Activated CD8-positive, alpha-beta T cell treated with anti-CD3 and anti-CD28 coated beads for 36 hours (primary cell): Measurements from ENCODE around the gene KRTAP5-6. TPM values are rescaled to one million over a fixed set of nuclear protein-coding genes. Genes with fewer than 3 reads are reported as not detected.

Source experiments
- ATAC-seq: fragments of 200-7000 bp; cut with Tn5 transposase; one replicate; pipeline ENCODE4 v1.10.0; 2021; ENCODE audit warnings: mild to moderate bottlenecking, moderate library complexity
- CTCF ChIA-PET: fragments of 350-600 bp; sonication (Branson Sonifier 250); formaldehyde crosslinking; loops from one replicate; lab custom pipeline; 2021; ENCODE audit warnings: antibody characterized with exemption; lab: Charles Lee
- POLR2A ChIA-PET: fragments of 350-600 bp; sonication (Branson Sonifier 250); formaldehyde crosslinking; loops from one replicate; lab custom pipeline; 2021; ENCODE audit warnings: antibody characterized with exemption; lab: Charles Lee
- DNase-seq: peaks from one replicate; pipeline ENCODE4 v3.0.0-alpha.2; 2020
- H3K27ac Mint-ChIP-seq: one replicate; pipeline ENCODE4 v1.8.0; 2021; ENCODE audit warnings: mild to moderate bottlenecking, mixed read lengths
- H3K27me3 Mint-ChIP-seq: one replicate; pipeline ENCODE4 v1.8.0; 2021; ENCODE audit warnings: mixed read lengths
- H3K36me3 Mint-ChIP-seq: one replicate; pipeline ENCODE4 v1.8.0; 2021; ENCODE audit warnings: low read depth, mixed read lengths
- H3K4me1 Mint-ChIP-seq: one replicate; pipeline ENCODE4 v1.8.0; 2021; ENCODE audit warnings: low read depth, mixed read lengths
- H3K4me3 Mint-ChIP-seq: one replicate; pipeline ENCODE4 v1.8.0; 2021; ENCODE audit warnings: mild to moderate bottlenecking, moderate library complexity, mixed read lengths
- H3K9me3 Mint-ChIP-seq: one replicate; pipeline ENCODE4 v1.8.0; 2021; ENCODE audit warnings: mixed read lengths
- CTCF ChIP-seq: fragments of 200-600 bp; IDR thresholded peaks from one replicate; pipeline ENCODE4 v1.8.0; 2022; ENCODE audit warnings: antibody characterized with exemption, mild to moderate bottlenecking
- intact Hi-C: fragments of 100-400 bp; cut with micrococcal nuclease; formaldehyde crosslinking; loops from one replicate; pipeline ENCODE4 v1.10.0; 2022
- total RNA-seq, 2 experiments: library from RNA; stranded (reverse); gene quantifications; one replicate each; pipeline ENCODE4 v1.2.3, GENCODE V29; 2021

KRTAP5-6 gene
- total RNA-seq, 2 experiments from 2014 or later: not detected

GRCh38 chr11:1714908-1715885, 18.2 kb downstream of the KRTAP5-6 start:
- ChIA-PET CTCF (interaction anchor here (1.0 to 1.2 kb wide), 2 partner anchors 9 to 22 kb away, joined by 3 read pairs; no protein-coding TSS in a partner anchor), POLR2A (no interaction called here)
- Mint-ChIP-seq H3K9me3 (no peaks in the 10 kb centered on the region), H3K27me3 (no peaks in the 10 kb centered on the region), H3K36me3 (no peaks in the 10 kb centered on the region), H3K4me3 (no peak overlapping the region), H3K4me1 (no peaks in the 10 kb centered on the region), H3K27ac (no peak overlapping the region)
- TF ChIP-seq CTCF: no peak
- ATAC-seq: no peak
- intact Hi-C loops: no loop called here
- no peak for DNase-seq

- no peaks in the 10 kb centered on the region for H3K36me3 Mint-ChIP-seq
- H3K4me1 Mint-ChIP-seq: peaks cover under 1% of the 10 kb centered on the region
- H3K4me3 Mint-ChIP-seq: no peak overlapping the region
- CTCF ChIA-PET: interaction anchor here (0.8 to 1.9 kb wide), 4 partner anchors 17 to 78 kb away, joined by 3 to 7 read pairs (median 3); no protein-coding TSS in a partner anchor
- no peak overlapping the region for H3K27ac Mint-ChIP-seq
- DNase-seq (no peak), ATAC-seq (no peak)
- no peaks in the 10 kb centered on the region for H3K9me3 Mint-ChIP-seq
- POLR2A ChIA-PET: interaction anchor here (0.5 to 0.6 kb wide), 2 partner anchors 19 to 188 kb away, joined by 3 to 4 read pairs; no protein-coding TSS in a partner anchor
- TF ChIP-seq CTCF: no peak
- H3K27me3 Mint-ChIP-seq: no peaks in the 10 kb centered on the region
- intact Hi-C loops: no loop called here
These were observed 20.8 kb downstream of the KRTAP5-6 start for GRCh38 chr11:1717745-1718144.

- Mint-ChIP-seq H3K9me3 (no peaks in the 10 kb centered on the region), H3K27me3 (no peaks in the 10 kb centered on the region), H3K27ac (no peak overlapping the region), H3K36me3 (no peaks in the 10 kb centered on the region), H3K4me3 (no peak overlapping the region), H3K4me1 (peaks cover 5% of the 10 kb centered on the region)
- ChIA-PET POLR2A (interaction anchor here (0.5 kb wide), 1 partner anchor 20 kb away, joined by 3 read pairs; no protein-coding TSS in a partner anchor), CTCF (interaction anchor here (0.8 to 1.9 kb wide), 6 partner anchors 17 to 115 kb away, joined by 3 to 7 read pairs (median 3); no protein-coding TSS in a partner anchor)
- no peak for TF ChIP-seq CTCF
- ATAC-seq (no peak), DNase-seq (no peak)
- intact Hi-C loops: no loop called here
These were observed 21.3 kb downstream of the KRTAP5-6 start for GRCh38 chr11:1718326-1718725.

- ATAC-seq: no peak
- Mint-ChIP-seq H3K27me3 (no peaks in the 10 kb centered on the region), H3K4me3 (no peak overlapping the region), H3K9me3 (no peaks in the 10 kb centered on the region), H3K4me1 (peaks cover 5% of the 10 kb centered on the region), H3K27ac (no peak overlapping the region), H3K36me3 (no peaks in the 10 kb centered on the region)
- ChIA-PET CTCF (interaction anchor here (1.0 kb wide), 1 partner anchor 67 kb away, joined by 4 read pairs; no protein-coding TSS in a partner anchor), POLR2A (no interaction called here)
- no peak for DNase-seq
- TF ChIP-seq CTCF: no peak
- intact Hi-C loops: no loop called here
These were observed 22.8 kb downstream of the KRTAP5-6 start for GRCh38 chr11:1719781-1720180.
